HCT116 (cell line): Measurements from ENCODE around the gene MYH14. TPM values are rescaled to one million over a fixed set of nuclear protein-coding genes. Genes with fewer than 3 reads are reported as not detected.

ENCODE experiments used
- ATAC-seq: fragments of 200-7000 bp; cut with Tn5 transposase; 2 replicates; pipeline ENCODE4 v1.9.1; 2020; ENCODE audit warnings: mild to moderate bottlenecking, moderate library complexity
- BruUV-seq: library from RNA; stranded (reverse); fragments of 400-500 nt; replicated peaks from 2 replicates; lab custom pipeline; 2021; lab: Mats Ljungman, UMichigan
- CTCF ChIA-PET: fragments of 300-600 bp; sonication (Branson Sonifier 250); formaldehyde crosslinking; loops from one replicate; lab custom pipeline; 2021; ENCODE audit warnings: antibody characterized with exemption; lab: Charles Lee
- POLR2A ChIA-PET: fragments of 300-600, 350-600 bp; sonication (Branson Sonifier 250); formaldehyde crosslinking; loops from one replicate; lab custom pipeline; 2021; ENCODE audit warnings: antibody characterized with exemption; lab: Charles Lee
- RAD21 ChIA-PET, 2 experiments: fragments of 300-600 bp; sonication (Branson Sonifier 250); formaldehyde crosslinking; loops; one replicate each; lab custom pipeline; 2023; ENCODE audit warnings: low total read pairs in 2 of 2; ENCODE audit not compliant: uncharacterized antibody in 2 of 2, unreplicated experiment in 2 of 2, low non-redundant PET in 1 of 2; lab: Charles Lee
- DNase-seq: peaks from one replicate; pipeline ENCODE4 v3.0.0-alpha.2; 2010; ENCODE audit warnings: low read depth, low spot score
- H2AFZ ChIP-seq: fragments of 200-600 bp; shearing (Covaris generic), sonication (generic); 2 replicates; pipeline ENCODE4 v1.6.1; 2017; ENCODE audit warnings: low read depth, mixed run types, mixed read lengths, antibody characterized with exemption, low read length; ENCODE audit not compliant: poor library complexity, severe bottlenecking
- H3K27ac ChIP-seq: 2 replicates; pipeline ENCODE4 v1.5.1; 2012; ENCODE audit warnings: low read depth, low read length
- H3K27me3 ChIP-seq: fragments of 200-600 bp; sonication (generic); 2 replicates; pipeline ENCODE4 v1.6.1; 2016; ENCODE audit warnings: mixed run types, low read length, mixed read lengths; ENCODE audit not compliant: insufficient read depth
- H3K36me3 ChIP-seq, 2 experiments: fragments of 200-500 bp in 1 of 2; fragments of 200-600 bp in 1 of 2; sonication (Bioruptor generic) in 1 of 2; sonication (generic) in 1 of 2; 2 replicates each; pipeline versions ENCODE4 v1.5.1 to v1.6.1; 2014 to 2016; ENCODE audit warnings: low read length in 2 of 2, inconsistent platforms in 1 of 2, mixed read lengths in 1 of 2, mixed run types in 1 of 2; ENCODE audit not compliant: insufficient read depth in 2 of 2, control insufficient read depth in 1 of 2
- H3K4me1 ChIP-seq, 2 experiments: fragments of 200-600 bp in 1 of 2; sonication (generic) in 1 of 2; 2 replicates each; pipeline versions ENCODE4 v1.5.1 to v1.6.1; 2012 to 2017; ENCODE audit warnings: low read length in 2 of 2, inconsistent platforms in 1 of 2, mild to moderate bottlenecking in 1 of 2, mixed read lengths in 1 of 2, mixed run types in 1 of 2, moderate library complexity in 1 of 2; ENCODE audit not compliant: insufficient read depth in 2 of 2, control insufficient read depth in 1 of 2
- H3K4me2 ChIP-seq: fragments of 200-600 bp; sonication (generic); 2 replicates; pipeline ENCODE4 v1.6.1; 2017; ENCODE audit warnings: mixed run types, low read length, mixed read lengths
- H3K4me3 ChIP-seq, 2 experiments: fragments of 200-600 bp in 1 of 2; sonication (generic) in 1 of 2; replicated peaks in 1 of 2; 2 replicates each; pipeline ENCODE4 v1.5.1; 2011 to 2016; ENCODE audit warnings: low read length in 2 of 2, control low read depth in 1 of 2, low read depth in 1 of 2, mild to moderate bottlenecking in 1 of 2, mixed read lengths in 1 of 2, mixed run types in 1 of 2
- H3K79me2 ChIP-seq: fragments of 200-600 bp; sonication (generic); 2 replicates; pipeline ENCODE4 v1.6.1; 2017; ENCODE audit warnings: mild to moderate bottlenecking, mixed run types, low read length, moderate library complexity, mixed read lengths; ENCODE audit not compliant: insufficient read depth
- H3K9ac ChIP-seq: fragments of 200-600 bp; sonication (generic); 2 replicates; pipeline ENCODE4 v1.6.1; 2016; ENCODE audit warnings: low read length, mixed read lengths
- H3K9me2 ChIP-seq: fragments of 200-600 bp; sonication (generic), shearing (Covaris generic); 2 replicates; pipeline ENCODE4 v1.6.1; 2017; ENCODE audit warnings: mixed run types, mild to moderate bottlenecking, moderate library complexity; ENCODE audit not compliant: insufficient read depth
- H3K9me3 ChIP-seq, 2 experiments: fragments of 200-500 bp in 1 of 2; fragments of 200-600 bp in 1 of 2; sonication (Bioruptor generic) in 1 of 2; sonication (generic) in 1 of 2; 2 replicates each; pipeline ENCODE4 v1.6.1; 2014 to 2017; ENCODE audit warnings: low read length in 2 of 2, mixed read lengths in 2 of 2, inconsistent platforms in 1 of 2, low read depth in 1 of 2, mild to moderate bottlenecking in 1 of 2, mixed run types in 1 of 2, moderate library complexity in 1 of 2; ENCODE audit not compliant: control insufficient read depth in 1 of 2, insufficient read depth in 1 of 2
- H4K20me1 ChIP-seq: fragments of 200-600 bp; sonication (generic), shearing (Covaris generic); 2 replicates; pipeline ENCODE4 v1.6.1; 2017; ENCODE audit warnings: mixed run types, mild to moderate bottlenecking, moderate library complexity; ENCODE audit not compliant: insufficient read depth
- EGR1 ChIP-seq: IDR thresholded peaks from 2 replicates; pipeline ENCODE4 v1.6.1; 2012; ENCODE audit warnings: low read depth
- EZH2phosphoT487 ChIP-seq: fragments of 200-600 bp; IDR thresholded peaks from 2 replicates; pipeline ENCODE4 v1.6.1; 2018; ENCODE audit warnings: antibody characterized with exemption, borderline replicate concordance
- FOSL1 ChIP-seq: IDR thresholded peaks from 2 replicates; pipeline ENCODE4 v1.6.1; 2012; ENCODE audit warnings: low read depth
- POLR2A ChIP-seq: IDR thresholded peaks from 2 replicates; pipeline ENCODE4 v1.7.0; 2011; ENCODE audit warnings: borderline replicate concordance; ENCODE audit not compliant: insufficient read depth, insufficient read length; ENCODE audit errors: extremely low read depth
- RAD21 ChIP-seq: IDR thresholded peaks from 2 replicates; pipeline ENCODE4 v1.6.1; 2012; ENCODE audit warnings: low read depth, mild to moderate bottlenecking
- TCF7L2 ChIP-seq: IDR thresholded peaks from 2 replicates; pipeline ENCODE4 v1.7.0; 2011; ENCODE audit warnings: borderline replicate concordance, inconsistent platforms; ENCODE audit not compliant: insufficient read depth, insufficient read length; ENCODE audit errors: extremely low read depth
- ZNF274 ChIP-seq: fragments of 200-500 bp; sonication (Bioruptor generic); IDR thresholded peaks from 2 replicates; pipeline ENCODE4 v1.6.1; 2014; ENCODE audit warnings: mild to moderate bottlenecking, low read depth, low read length, inconsistent platforms
- intact Hi-C: fragments of 100-400 bp; cut with micrococcal nuclease; formaldehyde crosslinking; loops from 2 replicates; pipeline ENCODE4 v1.10.0; 2022
- total RNA-seq: library from RNA; stranded (reverse); gene quantifications from one replicate; pipeline ENCODE4 v1.2.1, GENCODE V29; 2021; ENCODE audit not compliant: unreplicated experiment
- TF ChIP-seq, protein P1 (sequence below): IDR thresholded peaks from 2 replicates; pipeline ENCODE4 v1.6.1; 2011; ENCODE audit warnings: mild to moderate bottlenecking, low read length, moderate library complexity; ENCODE audit not compliant: insufficient replicate concordance; ENCODE audit errors: extremely low read depth
- TF ChIP-seq, protein P2 (sequence below), 3 experiments: fragments of 200-600 bp in 1 of 3; sonication (generic) in 1 of 3; IDR thresholded peaks in 2 of 3; conservative IDR thresholded peaks in 1 of 3; 2 replicates each; pipeline ENCODE4 v1.5.1; 2012 to 2017; ENCODE audit warnings: low read depth in 2 of 3, low read length in 2 of 3, antibody characterized with exemption in 1 of 3, borderline replicate concordance in 1 of 3, control low read depth in 1 of 3, mild to moderate bottlenecking in 1 of 3, mixed read lengths in 1 of 3, mixed run types in 1 of 3, moderate library complexity in 1 of 3; ENCODE audit not compliant: insufficient read depth in 1 of 3
- TF ChIP-seq, protein P3 (sequence below): IDR thresholded peaks from 2 replicates; pipeline ENCODE4 v1.6.1; 2012; ENCODE audit warnings: low read depth

The MYH14 gene
- total RNA-seq, 1 experiment from 2014 or later = 60.1 TPM

DNA sequence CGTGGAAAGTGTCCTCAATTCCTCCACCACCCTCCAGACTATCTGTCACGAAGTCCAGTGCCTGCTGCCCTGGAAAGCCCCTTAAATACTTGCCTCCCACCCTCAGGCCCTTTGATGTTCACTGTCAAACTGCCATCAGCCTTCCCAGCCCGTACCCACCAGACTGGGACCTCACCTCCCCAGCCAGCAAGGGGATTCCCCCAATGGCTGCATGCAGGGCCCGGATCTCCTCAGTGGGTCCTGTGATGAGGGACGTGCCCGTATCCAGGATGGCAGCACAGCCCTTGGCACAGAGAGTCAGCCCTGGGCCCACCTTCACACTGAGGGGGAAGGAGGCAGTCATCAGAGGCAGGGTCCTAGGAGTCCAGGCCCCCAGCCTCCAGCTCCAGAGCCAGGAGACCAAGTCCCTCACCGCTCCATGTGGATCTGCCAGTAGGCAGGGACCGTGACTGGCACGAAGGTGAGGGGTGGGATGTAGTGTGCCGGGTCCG, 156.0 kb downstream of the MYH14 start:
- no peaks in the 10 kb centered on the region for H3K36me3 ChIP-seq
- ChIA-PET CTCF (no interaction called here), POLR2A (no interaction called here), RAD21 (no interaction called here)
- H3K4me1 ChIP-seq = peaks cover 0 to 7% of the 10 kb centered on the region in 2 experiments; a peak in 1 of 4 replicates
- H2AFZ ChIP-seq = no peak overlapping the region
- H3K27ac ChIP-seq = no peak overlapping the region
- no peaks in the 10 kb centered on the region for H3K9me3 ChIP-seq
- intact Hi-C loops = no loop called here
- no peak overlapping the region for H3K4me3 ChIP-seq
- no peaks in the 10 kb centered on the region for H3K79me2 ChIP-seq
- H3K4me2 ChIP-seq = no peak overlapping the region
- TF ChIP-seq, protein P1, sequence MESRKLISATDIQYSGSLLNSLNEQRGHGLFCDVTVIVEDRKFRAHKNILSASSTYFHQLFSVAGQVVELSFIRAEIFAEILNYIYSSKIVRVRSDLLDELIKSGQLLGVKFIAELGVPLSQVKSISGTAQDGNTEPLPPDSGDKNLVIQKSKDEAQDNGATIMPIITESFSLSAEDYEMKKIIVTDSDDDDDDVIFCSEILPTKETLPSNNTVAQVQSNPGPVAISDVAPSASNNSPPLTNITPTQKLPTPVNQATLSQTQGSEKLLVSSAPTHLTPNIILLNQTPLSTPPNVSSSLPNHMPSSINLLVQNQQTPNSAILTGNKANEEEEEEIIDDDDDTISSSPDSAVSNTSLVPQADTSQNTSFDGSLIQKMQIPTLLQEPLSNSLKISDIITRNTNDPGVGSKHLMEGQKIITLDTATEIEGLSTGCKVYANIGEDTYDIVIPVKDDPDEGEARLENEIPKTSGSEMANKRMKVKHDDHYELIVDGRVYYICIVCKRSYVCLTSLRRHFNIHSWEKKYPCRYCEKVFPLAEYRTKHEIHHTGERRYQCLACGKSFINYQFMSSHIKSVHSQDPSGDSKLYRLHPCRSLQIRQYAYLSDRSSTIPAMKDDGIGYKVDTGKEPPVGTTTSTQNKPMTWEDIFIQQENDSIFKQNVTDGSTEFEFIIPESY = no peak
- TF ChIP-seq, protein P2, sequence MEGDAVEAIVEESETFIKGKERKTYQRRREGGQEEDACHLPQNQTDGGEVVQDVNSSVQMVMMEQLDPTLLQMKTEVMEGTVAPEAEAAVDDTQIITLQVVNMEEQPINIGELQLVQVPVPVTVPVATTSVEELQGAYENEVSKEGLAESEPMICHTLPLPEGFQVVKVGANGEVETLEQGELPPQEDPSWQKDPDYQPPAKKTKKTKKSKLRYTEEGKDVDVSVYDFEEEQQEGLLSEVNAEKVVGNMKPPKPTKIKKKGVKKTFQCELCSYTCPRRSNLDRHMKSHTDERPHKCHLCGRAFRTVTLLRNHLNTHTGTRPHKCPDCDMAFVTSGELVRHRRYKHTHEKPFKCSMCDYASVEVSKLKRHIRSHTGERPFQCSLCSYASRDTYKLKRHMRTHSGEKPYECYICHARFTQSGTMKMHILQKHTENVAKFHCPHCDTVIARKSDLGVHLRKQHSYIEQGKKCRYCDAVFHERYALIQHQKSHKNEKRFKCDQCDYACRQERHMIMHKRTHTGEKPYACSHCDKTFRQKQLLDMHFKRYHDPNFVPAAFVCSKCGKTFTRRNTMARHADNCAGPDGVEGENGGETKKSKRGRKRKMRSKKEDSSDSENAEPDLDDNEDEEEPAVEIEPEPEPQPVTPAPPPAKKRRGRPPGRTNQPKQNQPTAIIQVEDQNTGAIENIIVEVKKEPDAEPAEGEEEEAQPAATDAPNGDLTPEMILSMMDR (IDR thresholded peaks at IDR 0.05 in 2 of 3, conservative IDR thresholded peaks at IDR 0.05 in 1 of 3; ENCODE audit: borderline replicate concordance in 1 of 3, insufficient read depth in 1 of 3, low read depth in 2 of 3, low read length in 2 of 3) = no peak
- TF ChIP-seq EZH2phosphoT487 = no peak
- TF ChIP-seq TCF7L2 = no peak
- no peak for TF ChIP-seq ZNF274
- no peak for TF ChIP-seq RAD21
- TF ChIP-seq, protein P3, sequence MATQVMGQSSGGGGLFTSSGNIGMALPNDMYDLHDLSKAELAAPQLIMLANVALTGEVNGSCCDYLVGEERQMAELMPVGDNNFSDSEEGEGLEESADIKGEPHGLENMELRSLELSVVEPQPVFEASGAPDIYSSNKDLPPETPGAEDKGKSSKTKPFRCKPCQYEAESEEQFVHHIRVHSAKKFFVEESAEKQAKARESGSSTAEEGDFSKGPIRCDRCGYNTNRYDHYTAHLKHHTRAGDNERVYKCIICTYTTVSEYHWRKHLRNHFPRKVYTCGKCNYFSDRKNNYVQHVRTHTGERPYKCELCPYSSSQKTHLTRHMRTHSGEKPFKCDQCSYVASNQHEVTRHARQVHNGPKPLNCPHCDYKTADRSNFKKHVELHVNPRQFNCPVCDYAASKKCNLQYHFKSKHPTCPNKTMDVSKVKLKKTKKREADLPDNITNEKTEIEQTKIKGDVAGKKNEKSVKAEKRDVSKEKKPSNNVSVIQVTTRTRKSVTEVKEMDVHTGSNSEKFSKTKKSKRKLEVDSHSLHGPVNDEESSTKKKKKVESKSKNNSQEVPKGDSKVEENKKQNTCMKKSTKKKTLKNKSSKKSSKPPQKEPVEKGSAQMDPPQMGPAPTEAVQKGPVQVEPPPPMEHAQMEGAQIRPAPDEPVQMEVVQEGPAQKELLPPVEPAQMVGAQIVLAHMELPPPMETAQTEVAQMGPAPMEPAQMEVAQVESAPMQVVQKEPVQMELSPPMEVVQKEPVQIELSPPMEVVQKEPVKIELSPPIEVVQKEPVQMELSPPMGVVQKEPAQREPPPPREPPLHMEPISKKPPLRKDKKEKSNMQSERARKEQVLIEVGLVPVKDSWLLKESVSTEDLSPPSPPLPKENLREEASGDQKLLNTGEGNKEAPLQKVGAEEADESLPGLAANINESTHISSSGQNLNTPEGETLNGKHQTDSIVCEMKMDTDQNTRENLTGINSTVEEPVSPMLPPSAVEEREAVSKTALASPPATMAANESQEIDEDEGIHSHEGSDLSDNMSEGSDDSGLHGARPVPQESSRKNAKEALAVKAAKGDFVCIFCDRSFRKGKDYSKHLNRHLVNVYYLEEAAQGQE = no peak
- no peak for TF ChIP-seq FOSL1
- no peak for TF ChIP-seq EGR1
- TF ChIP-seq POLR2A = no peak
- no peaks in the 10 kb centered on the region for H3K9me2 ChIP-seq
- H3K27me3 ChIP-seq = no peaks in the 10 kb centered on the region
- BruUV-seq = no TSS peak
- ATAC-seq (no peak), DNase-seq (no peak)
- no peak overlapping the region for H3K9ac ChIP-seq
- H4K20me1 ChIP-seq = no peaks in the 10 kb centered on the region
